HCT116 (cell line): Measurements from ENCODE around the gene PEX6. TPM values are rescaled to one million over a fixed set of nuclear protein-coding genes. Genes with fewer than 3 reads are reported as not detected.

Experiments
- ATAC-seq: fragments of 200-7000 bp; cut with Tn5 transposase; 2 replicates; pipeline ENCODE4 v1.9.1; 2020; ENCODE audit warnings: mild to moderate bottlenecking, moderate library complexity
- BruUV-seq: library from RNA; stranded (reverse); fragments of 400-500 nt; replicated peaks from 2 replicates; lab custom pipeline; 2021; lab: Mats Ljungman, UMichigan
- CTCF ChIA-PET: fragments of 300-600 bp; sonication (Branson Sonifier 250); formaldehyde crosslinking; loops from one replicate; lab custom pipeline; 2021; ENCODE audit warnings: antibody characterized with exemption; lab: Charles Lee
- POLR2A ChIA-PET: fragments of 300-600, 350-600 bp; sonication (Branson Sonifier 250); formaldehyde crosslinking; loops from one replicate; lab custom pipeline; 2021; ENCODE audit warnings: antibody characterized with exemption; lab: Charles Lee
- RAD21 ChIA-PET, 2 experiments: fragments of 300-600 bp; sonication (Branson Sonifier 250); formaldehyde crosslinking; loops; one replicate each; lab custom pipeline; 2023; ENCODE audit warnings: low total read pairs in 2 of 2; ENCODE audit not compliant: uncharacterized antibody in 2 of 2, unreplicated experiment in 2 of 2, low non-redundant PET in 1 of 2; lab: Charles Lee
- DNase-seq: peaks from one replicate; pipeline ENCODE4 v3.0.0-alpha.2; 2010; ENCODE audit warnings: low read depth, low spot score
- H2AFZ ChIP-seq: fragments of 200-600 bp; shearing (Covaris generic), sonication (generic); 2 replicates; pipeline ENCODE4 v1.6.1; 2017; ENCODE audit warnings: low read depth, mixed run types, mixed read lengths, antibody characterized with exemption, low read length; ENCODE audit not compliant: poor library complexity, severe bottlenecking
- H3K27ac ChIP-seq: 2 replicates; pipeline ENCODE4 v1.5.1; 2012; ENCODE audit warnings: low read depth, low read length
- H3K27me3 ChIP-seq: fragments of 200-600 bp; sonication (generic); 2 replicates; pipeline ENCODE4 v1.6.1; 2016; ENCODE audit warnings: mixed run types, low read length, mixed read lengths; ENCODE audit not compliant: insufficient read depth
- H3K36me3 ChIP-seq, 2 experiments: fragments of 200-500 bp in 1 of 2; fragments of 200-600 bp in 1 of 2; sonication (Bioruptor generic) in 1 of 2; sonication (generic) in 1 of 2; 2 replicates each; pipeline versions ENCODE4 v1.5.1 to v1.6.1; 2014 to 2016; ENCODE audit warnings: low read length in 2 of 2, inconsistent platforms in 1 of 2, mixed read lengths in 1 of 2, mixed run types in 1 of 2; ENCODE audit not compliant: insufficient read depth in 2 of 2, control insufficient read depth in 1 of 2
- H3K4me1 ChIP-seq, 2 experiments: fragments of 200-600 bp in 1 of 2; sonication (generic) in 1 of 2; 2 replicates each; pipeline versions ENCODE4 v1.5.1 to v1.6.1; 2012 to 2017; ENCODE audit warnings: low read length in 2 of 2, inconsistent platforms in 1 of 2, mild to moderate bottlenecking in 1 of 2, mixed read lengths in 1 of 2, mixed run types in 1 of 2, moderate library complexity in 1 of 2; ENCODE audit not compliant: insufficient read depth in 2 of 2, control insufficient read depth in 1 of 2
- H3K4me2 ChIP-seq: fragments of 200-600 bp; sonication (generic); 2 replicates; pipeline ENCODE4 v1.6.1; 2017; ENCODE audit warnings: mixed run types, low read length, mixed read lengths
- H3K4me3 ChIP-seq, 2 experiments: fragments of 200-600 bp in 1 of 2; sonication (generic) in 1 of 2; replicated peaks in 1 of 2; 2 replicates each; pipeline ENCODE4 v1.5.1; 2011 to 2016; ENCODE audit warnings: low read length in 2 of 2, control low read depth in 1 of 2, low read depth in 1 of 2, mild to moderate bottlenecking in 1 of 2, mixed read lengths in 1 of 2, mixed run types in 1 of 2
- H3K79me2 ChIP-seq: fragments of 200-600 bp; sonication (generic); 2 replicates; pipeline ENCODE4 v1.6.1; 2017; ENCODE audit warnings: mild to moderate bottlenecking, mixed run types, low read length, moderate library complexity, mixed read lengths; ENCODE audit not compliant: insufficient read depth
- H3K9ac ChIP-seq: fragments of 200-600 bp; sonication (generic); 2 replicates; pipeline ENCODE4 v1.6.1; 2016; ENCODE audit warnings: low read length, mixed read lengths
- H3K9me2 ChIP-seq: fragments of 200-600 bp; sonication (generic), shearing (Covaris generic); 2 replicates; pipeline ENCODE4 v1.6.1; 2017; ENCODE audit warnings: mixed run types, mild to moderate bottlenecking, moderate library complexity; ENCODE audit not compliant: insufficient read depth
- H3K9me3 ChIP-seq, 2 experiments: fragments of 200-500 bp in 1 of 2; fragments of 200-600 bp in 1 of 2; sonication (Bioruptor generic) in 1 of 2; sonication (generic) in 1 of 2; 2 replicates each; pipeline ENCODE4 v1.6.1; 2014 to 2017; ENCODE audit warnings: low read length in 2 of 2, mixed read lengths in 2 of 2, inconsistent platforms in 1 of 2, low read depth in 1 of 2, mild to moderate bottlenecking in 1 of 2, mixed run types in 1 of 2, moderate library complexity in 1 of 2; ENCODE audit not compliant: control insufficient read depth in 1 of 2, insufficient read depth in 1 of 2
- H4K20me1 ChIP-seq: fragments of 200-600 bp; sonication (generic), shearing (Covaris generic); 2 replicates; pipeline ENCODE4 v1.6.1; 2017; ENCODE audit warnings: mixed run types, mild to moderate bottlenecking, moderate library complexity; ENCODE audit not compliant: insufficient read depth
- CEBPB ChIP-seq: IDR thresholded peaks from 2 replicates; pipeline ENCODE4 v1.6.1; 2012; ENCODE audit warnings: low read depth
- FOSL1 ChIP-seq: IDR thresholded peaks from 2 replicates; pipeline ENCODE4 v1.6.1; 2012; ENCODE audit warnings: low read depth
- MAX ChIP-seq: IDR thresholded peaks from 2 replicates; pipeline ENCODE4 v1.6.1; 2012
- POLR2AphosphoS5 ChIP-seq: IDR thresholded peaks from 2 replicates; pipeline ENCODE4 v1.6.1; 2011; ENCODE audit warnings: mild to moderate bottlenecking, low read depth, low read length, moderate library complexity
- ZFX ChIP-seq: fragments of 450-650 bp; IDR thresholded peaks from 2 replicates; pipeline ENCODE4 v1.6.1; 2017
- intact Hi-C: fragments of 100-400 bp; cut with micrococcal nuclease; formaldehyde crosslinking; loops from 2 replicates; pipeline ENCODE4 v1.10.0; 2022
- total RNA-seq: library from RNA; stranded (reverse); gene quantifications from one replicate; pipeline ENCODE4 v1.2.1, GENCODE V29; 2021; ENCODE audit not compliant: unreplicated experiment
- TF ChIP-seq, protein P1 (sequence below): IDR thresholded peaks from 2 replicates; pipeline ENCODE4 v1.6.1; 2011; ENCODE audit warnings: mild to moderate bottlenecking, low read length, moderate library complexity; ENCODE audit not compliant: insufficient replicate concordance; ENCODE audit errors: extremely low read depth

Gene PEX6
- total RNA-seq, 1 experiment from 2014 or later: 21.4 TPM

DNA sequence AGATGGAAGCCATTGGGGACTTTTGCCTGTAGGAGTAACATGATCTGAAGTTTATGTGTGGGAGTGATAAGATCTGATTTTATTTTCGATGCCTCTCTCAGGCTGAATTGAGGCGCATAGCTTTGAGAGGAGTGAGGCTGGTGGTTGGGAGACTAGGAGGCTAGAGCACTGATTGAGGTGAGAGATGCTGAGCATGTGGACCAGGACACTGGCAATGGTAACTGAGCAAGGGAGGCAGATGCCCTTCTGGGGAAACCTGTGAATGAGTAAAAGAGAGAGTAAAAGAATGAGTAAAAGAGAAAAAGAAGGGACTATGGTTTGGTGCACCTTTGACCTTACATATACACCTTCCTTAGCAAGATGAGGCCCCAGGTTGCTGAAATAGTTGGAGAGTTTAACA is 45.5 kb upstream of the PEX6 start:
- no peak overlapping the region for H3K4me2 ChIP-seq
- H3K27ac ChIP-seq: no peak overlapping the region
- H4K20me1 ChIP-seq: no peaks in the 10 kb centered on the region
- ATAC-seq: no peak
- no peak for DNase-seq
- H3K9me2 ChIP-seq: no peaks in the 10 kb centered on the region
- TSS peak; percentile 14 for BruUV-seq
- no peaks in the 10 kb centered on the region for H3K9me3 ChIP-seq
- POLR2A ChIA-PET: interaction anchor here (1.6 to 2.0 kb wide), 3 partner anchors 8 to 40 kb away, joined by 3 to 7 read pairs (median 5); partner anchors contain the start of genes KLHDC3, MEA1 and PPP2R5D
- RAD21 ChIA-PET: no interaction called here
- peaks cover 45% of the 10 kb centered on the region for H3K79me2 ChIP-seq
- intact Hi-C loops: no loop called here
- no peaks in the 10 kb centered on the region for H3K27me3 ChIP-seq
- no peak overlapping the region for H3K4me3 ChIP-seq
- no peak overlapping the region for H2AFZ ChIP-seq
- peaks cover 9 to 20% of the 10 kb centered on the region in 2 experiments for H3K4me1 ChIP-seq
- TF ChIP-seq CEBPB: no peak
- TF ChIP-seq MAX: no peak
- no peak for TF ChIP-seq ZFX
- TF ChIP-seq, protein P1, sequence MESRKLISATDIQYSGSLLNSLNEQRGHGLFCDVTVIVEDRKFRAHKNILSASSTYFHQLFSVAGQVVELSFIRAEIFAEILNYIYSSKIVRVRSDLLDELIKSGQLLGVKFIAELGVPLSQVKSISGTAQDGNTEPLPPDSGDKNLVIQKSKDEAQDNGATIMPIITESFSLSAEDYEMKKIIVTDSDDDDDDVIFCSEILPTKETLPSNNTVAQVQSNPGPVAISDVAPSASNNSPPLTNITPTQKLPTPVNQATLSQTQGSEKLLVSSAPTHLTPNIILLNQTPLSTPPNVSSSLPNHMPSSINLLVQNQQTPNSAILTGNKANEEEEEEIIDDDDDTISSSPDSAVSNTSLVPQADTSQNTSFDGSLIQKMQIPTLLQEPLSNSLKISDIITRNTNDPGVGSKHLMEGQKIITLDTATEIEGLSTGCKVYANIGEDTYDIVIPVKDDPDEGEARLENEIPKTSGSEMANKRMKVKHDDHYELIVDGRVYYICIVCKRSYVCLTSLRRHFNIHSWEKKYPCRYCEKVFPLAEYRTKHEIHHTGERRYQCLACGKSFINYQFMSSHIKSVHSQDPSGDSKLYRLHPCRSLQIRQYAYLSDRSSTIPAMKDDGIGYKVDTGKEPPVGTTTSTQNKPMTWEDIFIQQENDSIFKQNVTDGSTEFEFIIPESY: no peak
- 0 out of 2 replicates have a peak, but pooled peaks have one; percentile 17 for TF ChIP-seq POLR2AphosphoS5
- TF ChIP-seq FOSL1: no peak
- no peak overlapping the region for H3K9ac ChIP-seq
- peaks cover 30 to 34% of the 10 kb centered on the region in 2 experiments; a peak in 3 of 4 replicates for H3K36me3 ChIP-seq
- CTCF ChIA-PET: no interaction called here
